ENCODE results near the gene PROCR.
A peak's percentile ranks its signal among the peaks of the same experiment; 100 is the strongest.
"Not testable (repeated sequence)": the region's sequence is repeated elsewhere in the genome, so short reads cannot be mapped to it uniquely, and the experiment has no call there.

The PROCR gene

DNA sequence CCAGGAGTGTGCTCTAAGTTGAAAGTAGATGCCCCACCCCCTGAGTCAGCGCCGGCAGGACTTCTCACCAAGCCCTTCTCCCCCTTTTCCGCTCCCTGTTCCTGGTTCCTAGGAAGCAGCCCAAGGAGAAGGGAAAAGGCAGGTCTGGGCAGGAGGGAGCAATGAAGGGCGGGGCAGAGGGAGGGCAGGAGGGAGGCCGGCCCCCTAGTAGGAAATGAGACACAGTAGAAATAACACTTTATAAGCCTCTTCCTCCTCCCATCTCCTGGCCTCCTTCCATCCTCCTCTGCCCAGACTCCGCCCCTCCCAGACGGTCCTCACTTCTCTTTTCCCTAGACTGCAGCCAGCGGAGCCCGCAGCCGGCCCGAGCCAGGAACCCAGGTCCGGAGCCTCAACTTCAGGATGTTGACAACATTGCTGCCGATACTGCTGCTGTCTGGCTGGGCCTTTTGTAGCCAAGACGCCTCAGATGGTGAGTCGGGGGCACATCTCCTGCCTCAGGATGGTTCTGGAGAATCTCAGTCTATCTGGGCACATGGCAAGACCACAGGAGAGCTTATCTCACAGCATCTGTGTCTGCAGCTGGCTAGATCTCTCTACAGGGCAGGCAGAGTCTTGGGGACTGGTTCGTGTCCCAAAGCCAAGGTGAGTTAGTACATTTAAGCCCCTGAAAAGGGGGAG is at the start of gene PROCR:
TSS of gene PROCR (plus strand) at position 320 of the 681 bp plus-strand sequence. CDS start at position 403, 83 bp downstream.
- peak; percentile 98 for DNase-seq (ENCODE audit: low spot score)

DNA sequence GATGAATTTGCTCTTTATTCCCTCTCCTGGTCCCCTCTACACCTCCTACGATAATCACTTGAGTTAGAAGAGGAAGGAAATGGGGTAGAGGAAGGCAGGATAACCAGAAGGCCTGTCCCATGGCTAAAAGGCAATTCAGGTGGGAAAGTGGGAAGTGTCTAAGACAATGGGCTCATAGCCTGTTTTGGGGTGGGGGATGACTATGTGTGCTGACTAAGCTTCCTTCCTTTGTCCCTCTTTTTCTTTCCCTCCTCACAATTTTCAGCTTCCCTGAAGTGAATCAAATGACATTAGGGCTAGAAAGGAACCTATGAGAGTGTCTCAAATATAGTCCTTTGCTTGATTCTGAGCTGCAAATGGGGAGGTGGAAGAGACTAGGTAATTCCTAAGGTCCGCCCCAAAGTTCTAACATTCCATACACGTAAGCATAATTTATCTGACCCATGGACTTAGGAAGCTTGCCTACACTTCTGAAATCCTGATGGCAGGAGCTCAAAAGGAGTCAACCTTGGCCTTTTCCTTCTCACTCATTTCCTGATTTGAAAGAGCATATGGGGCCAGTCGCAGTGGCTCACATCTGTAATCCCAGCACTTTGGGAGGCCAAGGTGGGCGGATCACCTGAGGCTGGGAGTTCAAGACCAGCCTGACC is 49.0 kb upstream of the PROCR start:
- no peak for DNase-seq (ENCODE audit: low spot score)

DNA sequence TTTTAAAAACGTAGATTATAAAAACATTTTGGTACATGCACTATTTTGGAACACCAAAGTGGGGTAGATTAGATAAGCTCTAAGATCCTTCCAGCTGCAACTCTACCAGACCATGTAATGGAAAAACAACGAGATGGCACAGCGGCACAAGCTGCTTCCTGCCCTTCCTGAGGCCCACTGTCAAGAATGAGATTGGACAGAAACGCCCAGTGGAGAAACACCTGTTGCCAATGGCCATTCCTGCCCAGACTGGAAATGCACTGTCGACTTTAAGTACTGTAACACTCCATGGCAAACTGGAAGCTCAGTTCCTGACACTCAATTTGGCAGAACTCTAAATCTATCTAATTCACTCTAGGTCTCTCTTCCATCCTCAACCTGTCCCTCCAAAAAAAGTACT is 46.1 kb upstream of the PROCR start:
- no peak for DNase-seq (ENCODE audit: low spot score)

- peak; percentile 58 for DNase-seq (ENCODE audit: low spot score)
Observed at GRCh38 chr20:35129647-35130069, 42.2 kb upstream of the PROCR start.

- no peak for DNase-seq (ENCODE audit: low spot score)
Observed at GRCh38 chr20:35131934-35132333, 39.9 kb upstream of the PROCR start.

DNA sequence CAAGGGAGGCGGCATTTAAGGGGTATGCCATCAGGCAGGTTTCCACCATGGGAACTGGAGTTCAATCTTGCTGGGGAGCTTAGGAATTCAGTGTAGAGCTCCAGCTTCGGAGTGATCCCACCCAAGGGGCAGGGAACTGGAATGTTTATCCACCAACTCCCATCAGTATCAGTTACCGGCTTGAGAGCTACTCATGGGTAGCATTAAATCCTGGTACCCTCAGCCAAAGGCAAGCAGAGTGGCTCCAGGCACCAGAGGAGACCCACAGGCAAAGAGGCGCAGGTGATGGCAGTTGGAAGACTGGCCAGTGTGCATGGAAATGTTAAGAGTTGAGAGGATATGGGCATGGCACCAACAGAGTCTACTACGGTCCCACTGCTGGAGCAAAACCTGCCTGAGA is 38.8 kb upstream of the PROCR start:
- DNase-seq (ENCODE audit: low spot score), result no peak

DNA sequence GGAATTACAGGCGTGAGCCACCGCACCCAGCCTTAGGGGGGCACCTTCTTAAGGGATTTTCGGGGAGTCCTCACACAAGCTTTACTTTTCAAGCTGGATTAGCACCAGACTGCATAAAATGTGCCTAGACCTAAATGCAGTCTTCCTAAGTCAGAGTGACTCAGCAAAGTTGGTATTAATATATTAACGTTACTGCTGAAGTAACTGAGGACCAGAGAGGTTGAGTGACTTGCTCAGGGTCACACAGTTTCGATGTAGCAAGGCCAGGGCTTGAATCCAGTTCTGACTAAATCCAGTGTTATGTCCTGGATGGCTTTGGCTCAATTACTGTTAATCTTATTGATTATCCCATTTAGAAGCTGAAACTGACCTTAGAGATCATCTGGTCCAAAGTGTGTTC is 38.1 kb upstream of the PROCR start:
- DNase-seq (ENCODE audit: low spot score), result no peak

DNA sequence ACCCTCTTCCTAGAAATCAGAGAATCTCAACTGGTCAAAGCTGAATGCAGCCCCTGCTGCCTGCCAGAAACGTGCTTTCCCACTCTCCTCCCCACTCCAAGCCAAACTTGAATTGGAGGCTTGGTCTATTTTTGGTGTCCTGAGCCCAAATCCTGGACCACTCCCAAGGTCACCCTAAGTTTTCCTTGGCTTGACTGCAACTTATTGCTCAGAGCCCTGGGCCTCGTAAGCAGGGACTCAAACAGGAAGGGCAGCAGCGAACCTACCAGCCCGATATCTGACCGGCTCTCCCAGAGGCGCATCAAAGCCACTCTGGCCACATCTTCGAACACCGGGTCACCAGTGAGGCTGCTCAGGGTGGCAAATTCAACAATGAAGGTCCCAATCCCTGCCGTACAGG is 37.4 kb upstream of the PROCR start:
- no peak for DNase-seq (ENCODE audit: low spot score)

GRCh38 chr20:35134880-35135279 is 37.0 kb upstream of the PROCR start:
- DNase-seq (ENCODE audit: low spot score), result no peak

DNA sequence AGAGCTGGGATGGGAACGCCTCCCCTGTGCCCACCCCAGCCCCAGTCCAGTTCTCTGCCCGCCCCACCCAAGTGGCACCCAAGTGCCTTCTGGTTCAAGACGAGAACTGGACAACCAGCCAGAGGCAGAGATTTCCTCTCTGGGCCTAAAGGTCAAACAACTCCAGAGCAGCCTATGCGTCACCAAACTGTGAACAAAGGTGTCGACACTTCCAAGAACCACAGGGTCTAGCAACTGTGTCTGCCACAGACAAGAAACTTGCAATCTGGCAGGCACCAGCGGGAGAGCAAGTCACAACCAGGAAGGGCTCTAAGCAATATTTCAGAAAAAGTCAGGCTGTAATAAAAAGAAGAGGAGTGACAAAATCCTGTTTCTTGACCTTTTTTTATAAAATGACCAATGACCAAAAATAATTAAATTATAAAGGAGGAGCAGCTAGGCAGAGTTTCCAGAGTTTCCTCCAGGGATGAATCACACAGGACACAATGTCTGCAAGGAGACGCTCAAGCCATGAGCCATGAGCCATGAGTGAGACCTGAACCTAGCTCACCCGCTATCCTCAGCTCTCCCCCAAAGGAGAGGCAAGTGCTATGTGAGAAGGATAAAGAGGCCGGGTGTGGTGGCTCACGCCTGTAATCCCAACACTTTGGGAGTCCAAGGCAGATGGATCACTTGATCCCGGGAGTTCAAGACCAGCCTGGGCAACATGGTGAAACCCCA is 35.8 kb upstream of the PROCR start:
- peak; percentile 38 for DNase-seq (ENCODE audit: low spot score)

GRCh38 chr20:35144694-35145093 is 27.2 kb upstream of the PROCR start:
- DNase-seq (ENCODE audit: low spot score), result no peak

GRCh38 chr20:35145141-35145564 is 26.7 kb upstream of the PROCR start:
- DNase-seq (ENCODE audit: low spot score), result peak; percentile 87

DNA sequence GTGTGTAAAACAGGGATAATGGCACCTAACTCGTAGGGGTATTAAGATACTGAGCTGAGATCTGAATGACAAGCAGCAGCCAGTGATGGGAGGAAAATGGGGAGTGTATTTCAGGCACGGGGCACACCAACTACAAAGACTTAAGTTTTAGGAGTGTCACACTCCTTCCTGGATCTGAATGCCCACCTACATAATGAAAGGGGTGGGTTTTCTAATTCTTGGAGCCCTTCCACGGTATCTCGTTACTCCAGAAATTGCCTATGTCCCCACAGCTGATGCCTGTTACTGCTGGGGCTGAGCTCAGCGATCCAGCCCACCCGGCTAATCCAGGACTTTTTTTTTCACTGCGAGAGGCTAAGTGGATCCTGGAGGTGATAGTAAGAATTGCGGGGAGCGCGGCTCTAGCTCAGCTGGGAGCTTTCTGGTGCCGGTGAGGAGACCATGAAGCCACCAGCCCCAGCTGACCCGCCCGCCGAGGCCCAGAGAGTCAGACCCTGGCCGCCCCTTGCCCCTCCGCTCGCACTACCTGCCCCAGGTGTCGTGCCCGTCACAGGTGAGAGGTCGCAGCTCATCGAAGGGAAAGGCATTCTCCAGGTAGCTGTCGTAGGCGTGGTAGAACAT is 25.5 kb upstream of the PROCR start:
- DNase-seq (ENCODE audit: low spot score), result peak; percentile 79

DNA sequence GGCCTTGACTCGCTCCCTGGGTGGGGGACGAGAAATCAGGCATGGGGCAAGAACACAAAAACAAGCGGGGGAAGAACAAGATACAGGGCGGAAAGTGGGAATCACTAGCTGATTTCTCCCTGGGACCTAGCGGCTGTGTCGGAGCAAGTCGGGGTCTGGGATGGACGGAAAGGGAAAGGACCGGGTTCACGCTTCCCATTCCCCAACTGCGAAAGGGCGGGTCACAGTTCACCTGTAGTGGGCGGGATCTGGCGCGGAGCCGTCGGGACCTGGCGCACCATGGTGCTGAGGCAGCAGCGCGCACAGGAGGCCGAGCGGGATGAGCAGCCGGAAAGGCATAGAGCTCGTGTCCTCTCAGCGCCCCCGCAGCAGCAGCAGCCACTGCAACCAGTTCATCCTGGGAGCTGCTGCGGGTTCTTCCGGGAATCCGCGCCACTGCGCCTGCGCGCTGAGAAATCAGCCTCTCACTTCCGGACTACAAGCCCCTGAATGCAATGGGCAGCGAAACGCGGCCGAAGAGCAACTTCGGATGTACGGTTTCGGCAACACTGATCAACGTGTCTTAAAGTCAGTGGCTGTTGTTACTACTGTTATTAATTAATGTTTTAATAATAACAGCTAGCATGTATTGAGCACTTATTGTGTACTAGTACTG is 24.8 kb upstream of the PROCR start, which contains the start of gene EDEM2:
TSS of gene EDEM2 (minus strand) at position 417 of the 655 bp plus-strand sequence. CDS start at position 339, 78 bp downstream.
- peak; percentile 99 for DNase-seq (ENCODE audit: low spot score)

GRCh38 chr20:35147575-35148071 is 24.2 kb upstream of the PROCR start:
- DNase-seq (ENCODE audit: low spot score), result peak; percentile 66

DNA sequence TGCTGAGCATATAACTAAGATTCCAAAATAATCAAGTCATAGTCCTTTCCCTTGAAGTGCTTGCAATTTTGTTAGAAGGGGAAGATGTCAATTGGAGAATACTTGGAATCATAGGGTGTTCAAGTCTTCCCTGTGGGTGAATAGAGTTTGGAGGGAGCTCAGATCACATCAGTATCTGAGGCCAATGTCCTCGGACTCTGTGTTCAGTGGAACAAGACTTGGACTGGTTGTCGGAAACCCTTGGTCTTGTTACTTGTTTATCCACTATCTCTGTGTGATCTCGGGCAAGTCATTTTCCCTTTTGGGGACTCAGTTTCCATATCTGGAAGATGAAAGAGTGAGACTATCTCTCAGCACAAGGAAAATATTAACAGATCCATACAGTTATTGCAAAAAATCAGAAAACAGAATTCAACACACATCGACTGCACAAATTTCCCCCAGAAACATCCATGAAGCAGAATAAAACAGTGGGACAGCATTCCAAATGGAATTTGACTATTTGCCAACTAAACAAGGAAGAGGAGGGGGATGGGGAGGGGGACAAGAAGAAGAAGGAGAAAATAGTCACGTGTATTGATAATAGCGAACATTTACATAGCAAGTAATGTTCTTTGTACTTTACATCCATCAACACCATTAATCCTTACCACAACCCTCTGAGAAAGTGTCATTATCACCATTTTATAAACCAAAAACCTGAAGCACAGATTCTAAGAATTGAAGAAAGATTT is 20.9 kb upstream of the PROCR start:
- DNase-seq (ENCODE audit: low spot score), result no peak

- DNase-seq (ENCODE audit: low spot score), result no peak
Observed at GRCh38 chr20:35151736-35152135, 20.1 kb upstream of the PROCR start.

- DNase-seq (ENCODE audit: low spot score), result no peak
Observed at GRCh38 chr20:35155936-35156335, 15.9 kb upstream of the PROCR start.

DNA sequence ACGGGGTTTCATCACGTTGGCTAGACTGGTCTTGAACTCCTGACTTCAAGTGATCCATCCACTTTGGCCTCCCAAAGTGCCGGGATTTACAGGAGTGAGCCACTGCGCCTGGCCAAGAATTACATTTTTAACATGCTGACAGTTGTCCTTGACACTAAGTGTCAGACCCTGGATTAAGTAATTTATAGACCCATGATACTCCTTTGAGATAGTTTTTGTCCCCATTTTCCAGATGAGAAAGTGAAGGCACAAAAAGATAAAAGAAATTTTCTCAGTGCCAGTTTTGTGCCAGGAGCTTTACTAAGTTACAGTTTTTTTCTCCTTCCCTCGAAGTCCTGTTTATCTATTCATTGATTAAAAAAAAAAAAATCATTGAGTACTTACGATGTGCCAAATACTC is 14.9 kb upstream of the PROCR start:
- no peak for DNase-seq (ENCODE audit: low spot score)

- not testable (repeated sequence) for DNase-seq (ENCODE audit: low spot score)
Observed at GRCh38 chr20:35160341-35160740, 11.5 kb upstream of the PROCR start.

GRCh38 chr20:35164531-35164930 is 7.3 kb upstream of the PROCR start:
- not testable (repeated sequence) for DNase-seq (ENCODE audit: low spot score)
